RWPE2 (cell line): ENCODE measurements around the gene ITPK1.

ENCODE experiments used
- ATAC-seq: fragments of 200-7000 bp; cut with Tn5 transposase; 3 replicates; pipeline ENCODE4 v1.9.1; 2021; ENCODE audit warnings: low read depth
- DNase-seq: peaks from one replicate; pipeline ENCODE4 v3.0.0-alpha.2; 2020; ENCODE audit warnings: low spot score
- H3K27ac ChIP-seq: fragments of 450-650 bp; 2 replicates; pipeline ENCODE4 v1.5.1; 2017; ENCODE audit warnings: mild to moderate bottlenecking; ENCODE audit not compliant: poor library complexity, severe bottlenecking
- H3K27me3 ChIP-seq: fragments of 250-450 bp; sonication (Bioruptor Pico); 2 replicates; pipeline ENCODE4 v1.5.1; 2021; ENCODE audit warnings: mild to moderate bottlenecking, moderate library complexity; ENCODE audit not compliant: insufficient read depth, poor library complexity, severe bottlenecking
- H3K36me3 ChIP-seq: fragments of 250-450 bp; sonication (Bioruptor Pico); 2 replicates; pipeline ENCODE4 v1.5.1; 2020; ENCODE audit warnings: low read depth, mild to moderate bottlenecking, moderate library complexity
- H3K4me1 ChIP-seq: fragments of 250-450 bp; sonication (Bioruptor Pico); 2 replicates; pipeline ENCODE4 v1.5.1; 2021; ENCODE audit warnings: mild to moderate bottlenecking, moderate library complexity; ENCODE audit not compliant: insufficient read depth, poor library complexity, severe bottlenecking
- H3K4me3 ChIP-seq: fragments of 250-450 bp; sonication (Bioruptor Pico); 2 replicates; pipeline ENCODE4 v1.5.1; 2021; ENCODE audit warnings: mild to moderate bottlenecking, moderate library complexity; ENCODE audit not compliant: severe bottlenecking
- H3K9me3 ChIP-seq: fragments of 250-450 bp; sonication (Bioruptor Pico); 2 replicates; pipeline ENCODE4 v1.5.1; 2021; ENCODE audit warnings: mild to moderate bottlenecking, moderate library complexity; ENCODE audit not compliant: severe bottlenecking
- CTCF ChIP-seq: fragments of 450-650 bp; IDR thresholded peaks from one replicate; pipeline ENCODE4 v1.5.1; 2017; ENCODE audit warnings: mild to moderate bottlenecking, moderate library complexity; ENCODE audit not compliant: poor library complexity, severe bottlenecking

Gene ITPK1

GRCh38 chr14:93011141-93011529, 104.6 kb downstream of the ITPK1 start:
- Histone ChIP-seq H3K4me1 (peaks cover 17% of the 10 kb centered on the region), H3K9me3 (no peaks in the 10 kb centered on the region), H3K36me3 (peaks cover 14% of the 10 kb centered on the region), H3K27me3 (no peaks in the 10 kb centered on the region), H3K4me3 (no peak overlapping the region), H3K27ac (no peak overlapping the region)
- DNase-seq (no peak), ATAC-seq (no peak)
- TF ChIP-seq CTCF: no peak

- H3K27me3 ChIP-seq: no peaks in the 10 kb centered on the region
- no peak overlapping the region for H3K4me3 ChIP-seq
- no peaks in the 10 kb centered on the region for H3K9me3 ChIP-seq
- ATAC-seq (no peak), DNase-seq (no peak)
- no peak overlapping the region for H3K27ac ChIP-seq
- no peak for TF ChIP-seq CTCF
- peaks cover 9% of the 10 kb centered on the region for H3K36me3 ChIP-seq
- peaks cover 17% of the 10 kb centered on the region for H3K4me1 ChIP-seq
Measured at GRCh38 chr14:93010522-93011140, 105.1 kb downstream of the ITPK1 start.

- no peak overlapping the region for H3K27ac ChIP-seq
- ATAC-seq (no peak), DNase-seq (no peak)
- peaks cover 4% of the 10 kb centered on the region; the same call in 1 of the 2 replicates for H3K36me3 ChIP-seq
- TF ChIP-seq CTCF: no peak
- H3K9me3 ChIP-seq: no peaks in the 10 kb centered on the region
- no peaks in the 10 kb centered on the region for H3K27me3 ChIP-seq
- peaks cover 17% of the 10 kb centered on the region for H3K4me1 ChIP-seq
- H3K4me3 ChIP-seq: no peak overlapping the region
Measured at GRCh38 chr14:93010130-93010499, 105.6 kb downstream of the ITPK1 start.

- DNase-seq (no peak), ATAC-seq (no peak)
- H3K27ac ChIP-seq: peak overlapping the region; percentile 27
Measured at GRCh38 chr14:93009471-93010129, 106.1 kb downstream of the ITPK1 start.

More at GRCh38 chr14:93009471-93010129, 106.1 kb downstream of the ITPK1 start:
- Histone ChIP-seq H3K9me3 (no peaks in the 10 kb centered on the region), H3K4me3 (no peak overlapping the region), H3K36me3 (no peaks in the 10 kb centered on the region), H3K27me3 (no peaks in the 10 kb centered on the region), H3K4me1 (peaks cover 17% of the 10 kb centered on the region)
- TF ChIP-seq CTCF: no peak
